Panc1 (cell line): ENCODE results near the gene VSX1. TPM values are rescaled to one million over a fixed set of nuclear protein-coding genes. Genes with fewer than 3 reads are reported as not detected.

Source experiments
- ATAC-seq: fragments of 200-7000 bp; cut with Tn5 transposase; 2 replicates; pipeline ENCODE4 v1.9.1; 2020; ENCODE audit warnings: mild to moderate bottlenecking, moderate library complexity
- BruUV-seq: library from RNA; stranded (reverse); fragments of 400-500 nt; replicated peaks from 2 replicates; lab custom pipeline; 2021; lab: Mats Ljungman, UMichigan
- CTCF ChIA-PET: fragments of 300-600 bp; sonication (Branson Sonifier 250); formaldehyde crosslinking; loops from one replicate; lab custom pipeline; 2022; ENCODE audit warnings: antibody characterized with exemption; lab: Charles Lee
- POLR2A ChIA-PET: fragments of 300-600 bp; sonication (Branson Sonifier 250); formaldehyde crosslinking; loops from one replicate; lab custom pipeline; 2022; ENCODE audit warnings: antibody characterized with exemption; lab: Charles Lee
- DNase-seq: peaks from one replicate; pipeline ENCODE4 v3.0.0-alpha.2; 2010; ENCODE audit warnings: low read depth, low spot score
- H3K27ac ChIP-seq: 2 replicates; pipeline ENCODE4 v1.5.1; 2011; ENCODE audit warnings: mild to moderate bottlenecking, low read length, inconsistent platforms
- H3K27me3 ChIP-seq: fragments of 200-500 bp; sonication (Bioruptor generic); 2 replicates; pipeline ENCODE4 v1.6.0; 2014; ENCODE audit warnings: low read length, inconsistent platforms; ENCODE audit not compliant: control insufficient read depth, insufficient read depth
- H3K36me3 ChIP-seq: fragments of 200-500 bp; sonication (Bioruptor generic); 2 replicates; pipeline ENCODE4 v1.5.1; 2014; ENCODE audit warnings: inconsistent platforms, mild to moderate bottlenecking, low read length, moderate library complexity; ENCODE audit not compliant: control insufficient read depth, insufficient read depth
- H3K4me1 ChIP-seq: 2 replicates; pipeline ENCODE4 v1.5.1; 2011; ENCODE audit warnings: inconsistent platforms, mild to moderate bottlenecking, low read length, moderate library complexity; ENCODE audit not compliant: control insufficient read depth, insufficient read depth
- H3K4me3 ChIP-seq, 2 experiments: 2 replicates each; pipeline ENCODE4 v1.5.1; 2011 to 2012; ENCODE audit warnings: low read depth in 2 of 2, low read length in 2 of 2, mild to moderate bottlenecking in 2 of 2, inconsistent platforms in 1 of 2, moderate library complexity in 1 of 2
- H3K9me3 ChIP-seq: fragments of 200-500 bp; sonication (Bioruptor generic); 2 replicates; pipeline ENCODE4 v1.5.1; 2014; ENCODE audit warnings: low read depth, mild to moderate bottlenecking, inconsistent platforms, low read length, moderate library complexity; ENCODE audit not compliant: control insufficient read depth, insufficient read depth
- POLR2AphosphoS5 ChIP-seq: IDR thresholded peaks from 2 replicates; pipeline ENCODE4 v1.6.1; 2012; ENCODE audit warnings: mild to moderate bottlenecking, low read depth, low read length, moderate library complexity
- SIN3A ChIP-seq: IDR thresholded peaks from 2 replicates; pipeline ENCODE4 v1.6.1; 2012; ENCODE audit warnings: low read depth, mild to moderate bottlenecking, low read length, moderate library complexity, borderline replicate concordance; ENCODE audit not compliant: insufficient read depth
- TCF7L2 ChIP-seq: IDR thresholded peaks from 2 replicates; pipeline ENCODE4 v1.6.1; 2011; ENCODE audit warnings: mild to moderate bottlenecking, low read depth, low read length, inconsistent platforms
- in situ Hi-C: cut with HindIII; loops from 2 replicates; pipeline ENCODE4 v1.10.0; 2016; ENCODE audit warnings: low sequenced_read_pairs, low pct_unique_long_range_greater_than_20kb
- intact Hi-C: fragments of 100-400 bp; cut with micrococcal nuclease; formaldehyde crosslinking; loops from one replicate; pipeline ENCODE4 v1.10.0; 2022; ENCODE audit not compliant: unreplicated experiment
- total RNA-seq: library from RNA; stranded (reverse); gene quantifications from one replicate; pipeline ENCODE4 v1.2.1, GENCODE V29; 2021; ENCODE audit not compliant: unreplicated experiment
- TF ChIP-seq, protein P1 (sequence below): fragments of 450-650 bp; IDR thresholded peaks from 2 replicates; pipeline ENCODE4 v1.5.1; 2017; ENCODE audit warnings: mild to moderate bottlenecking
- TF ChIP-seq, protein P2 (sequence below), 2 experiments: IDR thresholded peaks; 2 replicates each; pipeline ENCODE4 v1.6.1; 2011 to 2012; ENCODE audit warnings: low read depth in 2 of 2, control low read depth in 1 of 2, low read length in 1 of 2, mild to moderate bottlenecking in 1 of 2, moderate library complexity in 1 of 2; ENCODE audit not compliant: insufficient read depth in 1 of 2

The VSX1 gene
- total RNA-seq, 1 experiment from 2014 or later = 0.21 TPM

DNA sequence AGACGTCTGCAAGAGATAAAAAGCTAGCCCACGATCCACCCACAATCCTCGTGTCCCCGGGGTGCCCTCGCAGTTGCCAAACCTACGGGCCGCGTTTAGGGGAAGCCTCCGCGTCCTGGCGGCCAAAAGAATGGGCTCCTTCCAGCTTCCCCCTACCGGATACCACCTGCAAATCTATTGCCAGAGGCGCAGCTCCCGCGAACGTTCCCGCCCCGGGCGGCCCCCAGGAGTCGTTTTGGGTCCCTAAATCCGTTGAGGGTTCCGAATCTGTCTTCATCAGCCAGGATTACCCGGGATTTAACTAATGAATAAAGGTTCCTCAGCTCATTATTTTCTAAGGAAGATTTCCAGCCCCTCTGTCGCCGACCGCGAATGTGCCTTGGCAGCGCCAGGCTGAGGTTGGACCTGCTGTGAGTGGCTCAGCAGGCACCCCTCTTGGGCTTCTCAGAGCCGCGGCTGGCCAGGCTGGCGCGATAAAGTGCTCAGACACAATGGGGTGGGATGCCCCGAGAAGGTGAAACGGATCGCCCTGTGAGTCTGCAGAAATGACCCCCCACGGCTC lies 2.8 kb upstream of the VSX1 start:
- ChIA-PET CTCF (interaction anchor here (0.7 kb wide), 1 partner anchor 11 kb away, joined by 12 read pairs; no protein-coding TSS in a partner anchor), POLR2A (no interaction called here)
- TF ChIP-seq, protein P1, sequence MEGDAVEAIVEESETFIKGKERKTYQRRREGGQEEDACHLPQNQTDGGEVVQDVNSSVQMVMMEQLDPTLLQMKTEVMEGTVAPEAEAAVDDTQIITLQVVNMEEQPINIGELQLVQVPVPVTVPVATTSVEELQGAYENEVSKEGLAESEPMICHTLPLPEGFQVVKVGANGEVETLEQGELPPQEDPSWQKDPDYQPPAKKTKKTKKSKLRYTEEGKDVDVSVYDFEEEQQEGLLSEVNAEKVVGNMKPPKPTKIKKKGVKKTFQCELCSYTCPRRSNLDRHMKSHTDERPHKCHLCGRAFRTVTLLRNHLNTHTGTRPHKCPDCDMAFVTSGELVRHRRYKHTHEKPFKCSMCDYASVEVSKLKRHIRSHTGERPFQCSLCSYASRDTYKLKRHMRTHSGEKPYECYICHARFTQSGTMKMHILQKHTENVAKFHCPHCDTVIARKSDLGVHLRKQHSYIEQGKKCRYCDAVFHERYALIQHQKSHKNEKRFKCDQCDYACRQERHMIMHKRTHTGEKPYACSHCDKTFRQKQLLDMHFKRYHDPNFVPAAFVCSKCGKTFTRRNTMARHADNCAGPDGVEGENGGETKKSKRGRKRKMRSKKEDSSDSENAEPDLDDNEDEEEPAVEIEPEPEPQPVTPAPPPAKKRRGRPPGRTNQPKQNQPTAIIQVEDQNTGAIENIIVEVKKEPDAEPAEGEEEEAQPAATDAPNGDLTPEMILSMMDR = no peak
- no peak for TF ChIP-seq SIN3A
- TF ChIP-seq POLR2AphosphoS5 = no peak
- TF ChIP-seq TCF7L2 = no peak
- TF ChIP-seq, protein P2, sequence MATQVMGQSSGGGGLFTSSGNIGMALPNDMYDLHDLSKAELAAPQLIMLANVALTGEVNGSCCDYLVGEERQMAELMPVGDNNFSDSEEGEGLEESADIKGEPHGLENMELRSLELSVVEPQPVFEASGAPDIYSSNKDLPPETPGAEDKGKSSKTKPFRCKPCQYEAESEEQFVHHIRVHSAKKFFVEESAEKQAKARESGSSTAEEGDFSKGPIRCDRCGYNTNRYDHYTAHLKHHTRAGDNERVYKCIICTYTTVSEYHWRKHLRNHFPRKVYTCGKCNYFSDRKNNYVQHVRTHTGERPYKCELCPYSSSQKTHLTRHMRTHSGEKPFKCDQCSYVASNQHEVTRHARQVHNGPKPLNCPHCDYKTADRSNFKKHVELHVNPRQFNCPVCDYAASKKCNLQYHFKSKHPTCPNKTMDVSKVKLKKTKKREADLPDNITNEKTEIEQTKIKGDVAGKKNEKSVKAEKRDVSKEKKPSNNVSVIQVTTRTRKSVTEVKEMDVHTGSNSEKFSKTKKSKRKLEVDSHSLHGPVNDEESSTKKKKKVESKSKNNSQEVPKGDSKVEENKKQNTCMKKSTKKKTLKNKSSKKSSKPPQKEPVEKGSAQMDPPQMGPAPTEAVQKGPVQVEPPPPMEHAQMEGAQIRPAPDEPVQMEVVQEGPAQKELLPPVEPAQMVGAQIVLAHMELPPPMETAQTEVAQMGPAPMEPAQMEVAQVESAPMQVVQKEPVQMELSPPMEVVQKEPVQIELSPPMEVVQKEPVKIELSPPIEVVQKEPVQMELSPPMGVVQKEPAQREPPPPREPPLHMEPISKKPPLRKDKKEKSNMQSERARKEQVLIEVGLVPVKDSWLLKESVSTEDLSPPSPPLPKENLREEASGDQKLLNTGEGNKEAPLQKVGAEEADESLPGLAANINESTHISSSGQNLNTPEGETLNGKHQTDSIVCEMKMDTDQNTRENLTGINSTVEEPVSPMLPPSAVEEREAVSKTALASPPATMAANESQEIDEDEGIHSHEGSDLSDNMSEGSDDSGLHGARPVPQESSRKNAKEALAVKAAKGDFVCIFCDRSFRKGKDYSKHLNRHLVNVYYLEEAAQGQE (IDR thresholded peaks at IDR 0.05; ENCODE audit: insufficient read depth in 1 of 2, low read depth in 2 of 2, low read length in 1 of 2) = no peak
- peaks cover 14% of the 10 kb centered on the region for H3K4me1 ChIP-seq
- H3K4me3 ChIP-seq = peak overlapping the region; percentile 39 to 67
- H3K27me3 ChIP-seq = no peaks in the 10 kb centered on the region; the same call in 1 of the 2 replicates
- intact Hi-C loops = loop anchor here (5.0 kb wide), 1 partner anchor 93 kb away; no protein-coding TSS in a partner anchor
- peak overlapping the region; percentile 29; the same call in 1 of the 2 replicates for H3K27ac ChIP-seq
- ATAC-seq (peak; percentile 68), DNase-seq (no peak)
- no peaks in the 10 kb centered on the region for H3K36me3 ChIP-seq
- in situ Hi-C loops = no loop called here
- no TSS peak for BruUV-seq
- H3K9me3 ChIP-seq = no peaks in the 10 kb centered on the region

DNA sequence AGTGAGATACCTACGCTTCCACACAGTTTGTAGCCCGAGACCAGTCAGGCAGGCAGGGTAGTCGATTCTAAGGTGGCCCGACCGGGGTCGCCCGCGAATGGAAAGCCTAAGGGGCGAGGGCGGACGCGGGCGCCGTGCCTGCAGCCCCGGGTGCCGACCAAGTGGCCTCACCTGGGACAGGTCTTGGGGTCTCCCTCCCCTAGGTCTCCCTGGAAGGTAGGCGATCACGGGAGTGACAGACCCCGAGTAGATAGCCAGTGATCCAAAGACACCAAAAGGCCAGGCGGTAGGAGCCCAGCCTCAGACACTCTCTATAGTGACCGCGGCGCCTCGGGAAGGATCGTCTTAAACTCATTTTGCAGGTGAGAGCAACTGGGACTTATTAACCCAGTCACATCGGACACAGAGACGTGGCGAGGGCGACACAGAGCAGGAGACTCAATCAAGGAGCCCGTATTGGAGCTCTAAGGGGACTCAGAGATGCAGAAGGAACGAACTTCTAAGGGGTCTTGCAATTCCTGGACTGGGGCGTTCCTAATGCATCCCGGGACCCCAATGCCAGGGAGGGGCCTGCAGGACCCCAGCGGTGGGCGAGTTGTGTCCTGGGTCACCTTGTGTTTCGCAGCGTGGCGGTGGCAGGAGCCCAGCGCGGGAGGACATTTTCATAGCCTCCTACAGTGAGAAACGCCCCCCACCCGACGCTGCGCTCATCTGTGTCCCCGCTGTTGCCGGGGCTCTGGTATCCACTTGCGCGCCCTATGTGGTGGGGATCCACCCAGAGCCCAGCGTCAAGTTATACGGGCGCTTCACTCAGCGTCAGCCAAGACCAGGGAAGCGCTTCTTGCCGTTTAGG lies 2.1 kb upstream of the VSX1 start:
- Histone ChIP-seq H3K27me3 (no peaks in the 10 kb centered on the region; the same call in 1 of the 2 replicates), H3K27ac (peak overlapping the region; percentile 29; the same call in 1 of the 2 replicates), H3K4me1 (peaks cover 14% of the 10 kb centered on the region), H3K36me3 (no peaks in the 10 kb centered on the region), H3K4me3 (peak overlapping the region; percentile 39 to 67), H3K9me3 (no peaks in the 10 kb centered on the region)
- DNase-seq = no peak
- CTCF ChIA-PET = no interaction called here
- ATAC-seq = peak; percentile 64
- POLR2A ChIA-PET = no interaction called here
- TF ChIP-seq, protein P1 = no peak
- TF ChIP-seq, protein P2 (IDR thresholded peaks at IDR 0.05; ENCODE audit: insufficient read depth in 1 of 2, low read depth in 2 of 2, low read length in 1 of 2) = no peak
- TF ChIP-seq TCF7L2 (no peak), SIN3A (no peak), POLR2AphosphoS5 (no peak)
- in situ Hi-C loops = no loop called here
- BruUV-seq = no TSS peak
- intact Hi-C loops = loop anchor here (5.0 kb wide), 1 partner anchor 93 kb away; no protein-coding TSS in a partner anchor
